ENCODE measurements around the gene MAMSTR. TPM values are rescaled to one million over a fixed set of nuclear protein-coding genes. Genes with fewer than 3 reads are reported as not detected.

Gene MAMSTR
- total and polyA plus RNA-seq, 9 of the 15 experiments (the other 6 are each of a cell fraction or from before 2014, with no cell fraction given): 0.08 to 1.00 (median 0.40) TPM; not detected in 1

- no peaks in the 10 kb centered on the region for H3K9me1 ChIP-seq (ENCODE audit: control insufficient read depth, insufficient read depth, low read length)
- intact Hi-C loops (cut with micrococcal nuclease): no loop called here
- peak; percentile 79 for ATAC-seq
- H4K20me1 ChIP-seq (replicated peaks; ENCODE audit: control insufficient read depth, insufficient read depth, low read length): no peaks in the 10 kb centered on the region
- H3K9me3 ChIP-seq (replicated peaks; ENCODE audit: control insufficient read depth, insufficient read depth, low read depth, low read length): no peaks in the 10 kb centered on the region
- H3K4me3 ChIP-seq: no peak overlapping the region
- H3K4me2 ChIP-seq (ENCODE audit: insufficient read depth, low read length): peak overlapping the region; percentile 7; the same call in 1 of the 2 replicates
- H3K36me3 ChIP-seq (ENCODE audit: control insufficient read depth, insufficient read depth, low read length): no peaks in the 10 kb centered on the region
- in situ Hi-C loops (cut with MboI): no loop called here
- H3K4me1 ChIP-seq (replicated peaks in 1 of 2; ENCODE audit: control insufficient read depth in 2 of 2, insufficient read depth in 2 of 2, low read length in 2 of 2): peaks cover 23 to 65% of the 10 kb centered on the region in 2 experiments
- peak; percentile 87 for FAIRE-seq
- no TSS peak for BruUV-seq (replicated peaks)
- H2AFZ ChIP-seq (ENCODE audit: low read depth, low read length): no peak overlapping the region
- H3K27me3 ChIP-seq (ENCODE audit: control insufficient read depth in 2 of 2, insufficient read depth in 2 of 2, low read length in 2 of 2): no peaks in the 10 kb centered on the region
- DNase-seq (ENCODE audit: extremely low read depth in 1 of 4, low spot score in 3 of 4): peak; percentile 79 to 82 (median 80)
- no peak overlapping the region for H3K27ac ChIP-seq (ENCODE audit: extremely low read depth, low read depth, low read length)
- ChIA-PET POLR2A (interaction anchor here (0.6 to 1.2 kb wide), 3 partner anchors 12 to 662 kb away, joined by 3 read pairs; no protein-coding TSS in a partner anchor), CTCF (ENCODE audit: low intra/inter-chr PET ratio) (no interaction called here)
- no peaks in the 10 kb centered on the region for H3K79me2 ChIP-seq (ENCODE audit: control insufficient read depth, insufficient read depth, low read length)
- WGBS (ENCODE audit: insufficient coverage, low coverage, missing lambda C conversion rate): 0% methylated on average over 4 of the region's 4 CpGs
- peak overlapping the region in 1 of 2 experiments; percentile 6; a peak in 1 of 4 replicates for H3K9ac ChIP-seq (ENCODE audit: insufficient read depth in 1 of 2, low read depth in 2 of 2, low read length in 2 of 2)
- no peak for TF ChIP-seq POLR2G (IDR thresholded peaks at IDR 0.05; ENCODE audit: low read depth, low read length)
- no peak for TF ChIP-seq GABPB2 (CRISPR knock-in tag; conservative IDR thresholded peaks at IDR 0.05)
- TF ChIP-seq RNF2 (IDR thresholded peaks at IDR 0.05): peak; percentile 46; the same call in 1 of the 2 replicates
- TF ChIP-seq NR2C2 (CRISPR knock-in tag; IDR thresholded peaks at IDR 0.05): no peak
- TF ChIP-seq NR2C2 (tag; IDR thresholded peaks at IDR 0.05): no peak
- no peak for TF ChIP-seq GTF2E2 (tag; IDR thresholded peaks at IDR 0.05)
- no peak for TF ChIP-seq U2AF2 (optimal IDR thresholded peaks at IDR 0.05; ENCODE audit: low read depth, low read length)
- TF ChIP-seq PRPF4 (IDR thresholded peaks at IDR 0.05; ENCODE audit: insufficient read depth, low read depth, low read length, poor library complexity, severe bottlenecking): no peak
- TF ChIP-seq REST (IDR thresholded peaks at IDR 0.05; ENCODE audit: borderline replicate concordance): peak; percentile 7; the same call in 1 of the 2 replicates
- no peak for TF ChIP-seq REST (CRISPR knock-in tag; IDR thresholded peaks at IDR 0.05; ENCODE audit: low read depth)
- TF ChIP-seq ZNF764 (CRISPR knock-in tag; IDR thresholded peaks at IDR 0.05; ENCODE audit: low read depth): no peak
- no peak for TF ChIP-seq ZKSCAN1 (IDR thresholded peaks at IDR 0.05; ENCODE audit: low read depth, low read length)
- no peak for TF ChIP-seq HMGXB4 (CRISPR knock-in tag; IDR thresholded peaks at IDR 0.05)
- no peak for TF ChIP-seq HCFC1 (IDR thresholded peaks at IDR 0.05; ENCODE audit: low read depth, low read length)
- no peak for TF ChIP-seq PYGO2 (tag; IDR thresholded peaks at IDR 0.05)
Measured at GRCh38 chr19:48678201-48678600, 41.3 kb downstream of the MAMSTR start.

Data from K562 (cell line).